ENCODE measurements around the gene ARFGEF2.

The ARFGEF2 gene

GRCh38 chr20:48898896-48899530 lies 22.5 kb upstream of the ARFGEF2 start:
- Histone ChIP-seq H3K9me3 (ENCODE audit: control insufficient read depth, insufficient read depth, low read length) (no peaks in the 10 kb centered on the region), H4K20me1 (ENCODE audit: control insufficient read depth, insufficient read depth, low read depth, low read length) (no peaks in the 10 kb centered on the region), H3K9me2 (replicated peaks; ENCODE audit: control insufficient read depth, low read length) (no peaks in the 10 kb centered on the region), H3K36me3 (ENCODE audit: control insufficient read depth, low read length) (no peaks in the 10 kb centered on the region), H3K27me3 (ENCODE audit: control insufficient read depth, low read length) (peaks cover 4% of the 10 kb centered on the region; the same call in 1 of the 2 replicates), H3K27ac (ENCODE audit: low read depth, low read length) (no peak overlapping the region), H3K4me1 (ENCODE audit: control insufficient read depth, low read length) (peaks cover 11% of the 10 kb centered on the region), H3K4me3 (ENCODE audit: low read length) (no peak overlapping the region), H3F3A (ENCODE audit: control insufficient read depth, insufficient read depth) (no peaks in the 10 kb centered on the region), H3K79me2 (ENCODE audit: control insufficient read depth, low read length) (no peaks in the 10 kb centered on the region), H3K4me2 (ENCODE audit: low read length) (no peak overlapping the region)
- no peak for TF ChIP-seq EZH2phosphoT487 (IDR thresholded peaks at IDR 0.05; ENCODE audit: borderline replicate concordance, low read length)
- no peak for TF ChIP-seq CTCF (IDR thresholded peaks at IDR 0.05; ENCODE audit: low read depth, low read length, poor library complexity, severe bottlenecking)

GRCh38 chr20:48899881-48900280 lies 21.6 kb upstream of the ARFGEF2 start:
- H3K9me2 ChIP-seq (replicated peaks; ENCODE audit: control insufficient read depth, low read length): no peaks in the 10 kb centered on the region
- H3K9me3 ChIP-seq (ENCODE audit: control insufficient read depth, insufficient read depth, low read length): no peaks in the 10 kb centered on the region
- H3K4me1 ChIP-seq (ENCODE audit: control insufficient read depth, low read length): peaks cover 15% of the 10 kb centered on the region
- no peak overlapping the region for H3K27ac ChIP-seq (ENCODE audit: low read depth, low read length)
- H3K36me3 ChIP-seq (ENCODE audit: control insufficient read depth, low read length): no peaks in the 10 kb centered on the region
- H4K20me1 ChIP-seq (ENCODE audit: control insufficient read depth, insufficient read depth, low read depth, low read length): no peaks in the 10 kb centered on the region
- TF ChIP-seq EZH2phosphoT487 (IDR thresholded peaks at IDR 0.05; ENCODE audit: borderline replicate concordance, low read length): no peak
- TF ChIP-seq CTCF (IDR thresholded peaks at IDR 0.05; ENCODE audit: low read depth, low read length, poor library complexity, severe bottlenecking): no peak
- H3K79me2 ChIP-seq (ENCODE audit: control insufficient read depth, low read length): no peaks in the 10 kb centered on the region
- H3F3A ChIP-seq (ENCODE audit: control insufficient read depth, insufficient read depth): no peaks in the 10 kb centered on the region
- H3K4me2 ChIP-seq (ENCODE audit: low read length): no peak overlapping the region
- peaks cover 6% of the 10 kb centered on the region for H3K27me3 ChIP-seq (ENCODE audit: control insufficient read depth, low read length)
- H3K4me3 ChIP-seq (ENCODE audit: low read length): no peak overlapping the region

- Histone ChIP-seq H3K4me2 (ENCODE audit: low read length) (no peak overlapping the region), H3K4me1 (ENCODE audit: control insufficient read depth, low read length) (peaks cover 15% of the 10 kb centered on the region), H3F3A (ENCODE audit: control insufficient read depth, insufficient read depth) (no peaks in the 10 kb centered on the region), H3K27me3 (ENCODE audit: control insufficient read depth, low read length) (peaks cover 6% of the 10 kb centered on the region), H3K27ac (ENCODE audit: low read depth, low read length) (no peak overlapping the region), H3K4me3 (ENCODE audit: low read length) (no peak overlapping the region), H4K20me1 (ENCODE audit: control insufficient read depth, insufficient read depth, low read depth, low read length) (no peaks in the 10 kb centered on the region), H3K9me2 (replicated peaks; ENCODE audit: control insufficient read depth, low read length) (no peaks in the 10 kb centered on the region), H3K79me2 (ENCODE audit: control insufficient read depth, low read length) (no peaks in the 10 kb centered on the region), H3K9me3 (ENCODE audit: control insufficient read depth, insufficient read depth, low read length) (no peaks in the 10 kb centered on the region), H3K36me3 (ENCODE audit: control insufficient read depth, low read length) (no peaks in the 10 kb centered on the region)
- TF ChIP-seq EZH2phosphoT487 (IDR thresholded peaks at IDR 0.05; ENCODE audit: borderline replicate concordance, low read length) (no peak), CTCF (IDR thresholded peaks at IDR 0.05; ENCODE audit: low read depth, low read length, poor library complexity, severe bottlenecking) (no peak)
These were observed 20.2 kb upstream of the ARFGEF2 start for GRCh38 chr20:48901326-48901725.
